Endothelial cell of umbilical vein (primary cell): ENCODE data around the gene P2RY8. TPM values are rescaled to one million over a fixed set of nuclear protein-coding genes. Genes with fewer than 3 reads are reported as not detected.

Source experiments
- BruUV-seq: library from RNA; stranded (reverse); fragments of 400-500 nt; replicated peaks from 2 replicates; lab custom pipeline; 2021; lab: Mats Ljungman, UMichigan
- CTCF ChIA-PET: fragments of 300-600, 350-600 bp; sonication (Branson Sonifier 250); formaldehyde crosslinking; loops from one replicate; lab custom pipeline; 2021; ENCODE audit warnings: antibody characterized with exemption, inconsistent platforms; lab: Charles Lee
- POLR2A ChIA-PET: fragments of 300-600, 350-600 bp; sonication (Branson Sonifier 250); formaldehyde crosslinking; loops from one replicate; lab custom pipeline; 2021; ENCODE audit warnings: antibody characterized with exemption, inconsistent platforms; lab: Charles Lee
- DNase-seq: peaks from one replicate; pipeline ENCODE4 v3.0.0-alpha.2; 2011; ENCODE audit warnings: low read depth, low spot score
- FAIRE-seq: peaks from 2 replicates; lab custom pipeline; 2011; peaks lifted over from hg19 to GRCh38; lab: Jason Lieb, UNC
- H2AFZ ChIP-seq: 2 replicates; pipeline ENCODE4 v1.6.0; 2012; ENCODE audit warnings: low read depth, low read length, control low read depth, inconsistent platforms
- H3K27ac ChIP-seq: 2 replicates; pipeline ENCODE4 v1.5.1; 2011; ENCODE audit warnings: low read depth, mild to moderate bottlenecking, control low read depth, low read length, moderate library complexity; ENCODE audit not compliant: insufficient read depth
- H3K27me3 ChIP-seq, 2 experiments: 2 replicates each; pipeline versions ENCODE4 v1.6.0 to v1.6.1; 2011; ENCODE audit warnings: low read length in 2 of 2, mixed read lengths in 1 of 2; ENCODE audit not compliant: control insufficient read depth in 2 of 2, insufficient read depth in 2 of 2
- H3K36me3 ChIP-seq, 2 experiments: 2 replicates in 1 of 2; 3 replicates in 1 of 2; pipeline ENCODE4 v1.5.1; 2011; ENCODE audit warnings: low read length in 2 of 2, mild to moderate bottlenecking in 1 of 2, moderate library complexity in 1 of 2; ENCODE audit not compliant: control insufficient read depth in 2 of 2, insufficient read depth in 2 of 2; ENCODE audit errors: extremely low read depth in 1 of 2
- H3K4me1 ChIP-seq: 3 replicates; pipeline ENCODE4 v1.5.1; 2011; ENCODE audit warnings: mild to moderate bottlenecking, low read length; ENCODE audit not compliant: control insufficient read depth, insufficient read depth; ENCODE audit errors: extremely low read depth
- H3K4me2 ChIP-seq: 2 replicates; pipeline ENCODE4 v1.6.1; 2011; ENCODE audit warnings: low read length, control low read depth, mixed read lengths; ENCODE audit not compliant: insufficient read depth
- H3K4me3 ChIP-seq, 3 experiments: fragments of 200-600 bp in 1 of 3; sonication (generic), shearing (Covaris generic) in 1 of 3; replicated peaks in 1 of 3; 2 replicates each; pipeline ENCODE4 v1.5.1; 2011 to 2016; ENCODE audit warnings: control low read depth in 3 of 3, low read length in 3 of 3, mild to moderate bottlenecking in 2 of 3, inconsistent platforms in 1 of 3, low read depth in 1 of 3, moderate library complexity in 1 of 3; ENCODE audit not compliant: insufficient read depth in 1 of 3
- H3K79me2 ChIP-seq: 2 replicates; pipeline ENCODE4 v1.6.0; 2012; ENCODE audit warnings: low read length, inconsistent platforms; ENCODE audit not compliant: control insufficient read depth, insufficient read depth
- H3K9ac ChIP-seq: replicated peaks from 2 replicates; pipeline ENCODE3; 2011; ENCODE audit warnings: low read length, control low read depth; ENCODE audit not compliant: insufficient read depth; ENCODE audit errors: extremely low read depth
- H3K9me1 ChIP-seq: replicated peaks from 3 replicates; pipeline ENCODE4 v1.6.0; 2011; ENCODE audit warnings: mild to moderate bottlenecking, low read length; ENCODE audit not compliant: control insufficient read depth, insufficient read depth; ENCODE audit errors: extremely low read depth
- H3K9me3 ChIP-seq: replicated peaks from 2 replicates; pipeline ENCODE4 v1.5.1; 2012; ENCODE audit warnings: low read length, inconsistent platforms; ENCODE audit not compliant: control insufficient read depth, insufficient read depth
- H4K20me1 ChIP-seq: replicated peaks from 2 replicates; pipeline ENCODE3; 2011; ENCODE audit warnings: mild to moderate bottlenecking, low read length; ENCODE audit not compliant: control insufficient read depth, insufficient read depth; ENCODE audit errors: extremely low read depth
- CTCF ChIP-seq, 2 donors: IDR thresholded peaks; 1 replicate in 1 of 2; 2 replicates in 1 of 2; pipeline ENCODE4 v1.5.1; 2011; ENCODE audit warnings: low read length in 2 of 2, mild to moderate bottlenecking in 2 of 2, moderate library complexity in 2 of 2, control low read depth in 1 of 2, inconsistent platforms in 1 of 2, low read depth in 1 of 2; ENCODE audit not compliant: insufficient read depth in 1 of 2; ENCODE audit errors: extremely low read depth in 1 of 2
- FOS ChIP-seq: IDR thresholded peaks from 2 replicates; pipeline ENCODE4 v1.6.1; 2011; ENCODE audit warnings: mild to moderate bottlenecking, low read length, moderate library complexity, borderline replicate concordance; ENCODE audit not compliant: insufficient read depth
- GATA2 ChIP-seq: IDR thresholded peaks from 2 replicates; pipeline ENCODE4 v1.7.0; 2011; ENCODE audit warnings: low read depth, mild to moderate bottlenecking, moderate library complexity, mixed read lengths, low read length; ENCODE audit not compliant: insufficient read length, insufficient read depth
- JUN ChIP-seq: IDR thresholded peaks from 2 replicates; pipeline ENCODE4 v1.6.1; 2011; ENCODE audit warnings: borderline replicate concordance, low read depth; ENCODE audit not compliant: insufficient read length, insufficient read depth
- MAX ChIP-seq: IDR thresholded peaks from 2 replicates; pipeline ENCODE4 v1.6.1; 2011; ENCODE audit not compliant: insufficient read depth, insufficient read length
- MYC ChIP-seq: IDR thresholded peaks from one replicate; pipeline ENCODE4 v1.6.1; 2011; ENCODE audit warnings: mild to moderate bottlenecking, low read depth, low read length
- POLR2A ChIP-seq: IDR thresholded peaks from 2 replicates; pipeline ENCODE4 v1.6.1; 2012; ENCODE audit warnings: low read depth, mild to moderate bottlenecking, control low read depth, low read length
- dilution Hi-C: fragments of 300-500 bp; cut with MboI; formaldehyde crosslinking; loops from one replicate; pipeline ENCODE4 v1.15.0; 2019; ENCODE audit warnings: low sequenced_read_pairs; ENCODE audit not compliant: extremely low pct_ligation_motif_present
- intact Hi-C: fragments of 100-400 bp; cut with micrococcal nuclease; formaldehyde crosslinking; loops from one replicate; pipeline ENCODE4 v1.10.0; 2022
- polyA plus RNA-seq, 4 experiments: library from polyadenylated mRNA; depleted of rRNA in 3 of 4; stranded (reverse) in 3 of 4; unstranded in 1 of 4; fragments of >200 nt; gene quantifications; 2 replicates each; pipeline versions ENCODE4 v1.2.1 to v1.2.3, GENCODE V29; 2011 to 2012; ENCODE audit warnings: missing spikeins in 1 of 4
- total RNA-seq: library from RNA; stranded (reverse); gene quantifications from 2 replicates; pipeline ENCODE4 v1.2.3, GENCODE V29; 2021

The P2RY8 gene
- total and polyA plus RNA-seq, 2 donors (not counting 3 experiments of a cell fraction or from before 2014, with no cell fraction given): not detected

- CTCF ChIA-PET: no interaction called here
- Histone ChIP-seq H3K27me3 (no peaks in the 10 kb centered on the region), H3K27ac (no peak overlapping the region), H3K79me2 (no peaks in the 10 kb centered on the region), H3K9ac (no peak overlapping the region), H2AFZ (no peak overlapping the region), H3K4me2 (no peak overlapping the region), H3K9me3 (peaks cover 2% of the 10 kb centered on the region), H3K4me1 (no peaks in the 10 kb centered on the region), H3K36me3 (no peaks in the 10 kb centered on the region), H3K4me3 (no peak overlapping the region), H3K9me1 (no peaks in the 10 kb centered on the region), H4K20me1 (no peaks in the 10 kb centered on the region)
- TF ChIP-seq GATA2: no peak
- no peak for TF ChIP-seq POLR2A
- TF ChIP-seq JUN: no peak
- no peak for TF ChIP-seq CTCF (IDR thresholded peaks at IDR 0.05; ENCODE audit: extremely low read depth in 1 of 2, insufficient read depth in 1 of 2, low read depth in 1 of 2, low read length in 2 of 2)
- TF ChIP-seq FOS: no peak
- TF ChIP-seq MAX: no peak
- TF ChIP-seq MYC: no peak
- no peak for FAIRE-seq
- intact Hi-C loops: no loop called here
- DNase-seq: no peak
- POLR2A ChIA-PET: no interaction called here
- no TSS peak for BruUV-seq
- dilution Hi-C loops: no loop called here
Observed at GRCh38 chrX:1528884-1529203, 8.1 kb downstream of the P2RY8 start.
